Naive thymus-derived CD8-positive, alpha-beta T cell (primary cell): ENCODE measurements around the gene PXYLP1. TPM values are rescaled to one million over a fixed set of nuclear protein-coding genes. Genes with fewer than 3 reads are reported as not detected.

Experiments
- ATAC-seq, 2 donors: fragments of 150-1000 bp; cut with Tn5 transposase in 1 of 2; sonication (Bioruptor Pico), chemical (Tn5 transposase) in 1 of 2; 1 replicate in 1 of 2; 2 replicates in 1 of 2; pipeline ENCODE4 v1.10.0; 2021; ENCODE audit warnings: mild to moderate bottlenecking in 2 of 2, moderate library complexity in 2 of 2
- POLR2A ChIA-PET: fragments of 350-600 bp; sonication (Branson Sonifier 250); formaldehyde crosslinking; loops from one replicate; lab custom pipeline; 2021; ENCODE audit warnings: antibody characterized with exemption; lab: Charles Lee
- DNase-seq, 10 donors: peaks; one replicate each; pipeline versions ENCODE4 v3.0.0 to v3.0.0-alpha.2; 2020 to 2022
- H3K27ac Mint-ChIP-seq, 10 donors: one replicate each; pipeline ENCODE4 v1.8.0; 2020 to 2022; ENCODE audit warnings: mild to moderate bottlenecking in 10 of 10, mixed read lengths in 10 of 10, moderate library complexity in 4 of 10, inconsistent platforms in 1 of 10
- H3K27me3 Mint-ChIP-seq, 5 donors: one replicate each; pipeline ENCODE4 v1.8.0; 2021 to 2022; ENCODE audit warnings: mixed read lengths in 5 of 5
- H3K36me3 Mint-ChIP-seq, 3 donors: one replicate each; pipeline ENCODE4 v1.8.0; 2020 to 2022; ENCODE audit warnings: mixed read lengths in 3 of 3, mild to moderate bottlenecking in 2 of 3, inconsistent platforms in 1 of 3
- H3K4me1 Mint-ChIP-seq, 4 donors: one replicate each; pipeline ENCODE4 v1.8.0; 2021 to 2022; ENCODE audit warnings: mixed read lengths in 4 of 4
- H3K4me3 Mint-ChIP-seq, 10 donors: one replicate each; pipeline ENCODE4 v1.8.0; 2020 to 2022; ENCODE audit warnings: mild to moderate bottlenecking in 10 of 10, mixed read lengths in 10 of 10, moderate library complexity in 6 of 10, inconsistent platforms in 1 of 10
- H3K9me3 Mint-ChIP-seq, 9 donors: one replicate each; pipeline ENCODE4 v1.8.0; 2020 to 2022; ENCODE audit warnings: mixed read lengths in 9 of 9, mild to moderate bottlenecking in 3 of 9, inconsistent platforms in 1 of 9, moderate library complexity in 1 of 9
- polyA plus RNA-seq, 3 donors: library from polyadenylated mRNA; unstranded; fragments of 300-500 nt; fragmentation: Illumina TruSeq; gene quantifications; one replicate each; pipeline ENCODE4 v1.2.3, GENCODE V29; 2021
- total RNA-seq, 8 experiments: library from RNA in 2 of 8; stranded (reverse) in 2 of 8; gene quantifications; one replicate each; pipeline ENCODE4 v1.2.3 and lab custom pipeline; 2021 to 2026

The PXYLP1 gene
- total and polyA plus RNA-seq, 5 experiments from 2014 or later, result 9.9 to 36.9 (median 18.3) TPM

- Mint-ChIP-seq H3K4me3 (no peak overlapping the region), H3K4me1 (no peaks in the 10 kb centered on the region), H3K27me3 (peaks cover 0 to 2% (median under 1%) of the 10 kb centered on the region in 5 donors), H3K27ac (no peak overlapping the region), H3K9me3 (peaks cover 0 to 5% (median 0%) of the 10 kb centered on the region in 9 donors), H3K36me3 (no peaks in the 10 kb centered on the region)
- DNase-seq (no peak), ATAC-seq (no peak)
- POLR2A ChIA-PET, result no interaction called here
Observed at GRCh38 chr3:141212555-141212954, 19.1 kb upstream of the PXYLP1 start.

GRCh38 chr3:141216975-141217374, 14.7 kb upstream of the PXYLP1 start:
- H3K36me3 Mint-ChIP-seq, result no peaks in the 10 kb centered on the region
- ATAC-seq, result no peak
- no peak for DNase-seq
- H3K27me3 Mint-ChIP-seq, result peaks cover 0 to 4% (median 2%) of the 10 kb centered on the region in 5 donors
- no peaks in the 10 kb centered on the region for H3K4me1 Mint-ChIP-seq
- H3K27ac Mint-ChIP-seq, result no peak overlapping the region
- peaks cover 0 to 5% (median 0%) of the 10 kb centered on the region in 9 donors for H3K9me3 Mint-ChIP-seq
- no peak overlapping the region for H3K4me3 Mint-ChIP-seq
- POLR2A ChIA-PET, result no interaction called here

DNA sequence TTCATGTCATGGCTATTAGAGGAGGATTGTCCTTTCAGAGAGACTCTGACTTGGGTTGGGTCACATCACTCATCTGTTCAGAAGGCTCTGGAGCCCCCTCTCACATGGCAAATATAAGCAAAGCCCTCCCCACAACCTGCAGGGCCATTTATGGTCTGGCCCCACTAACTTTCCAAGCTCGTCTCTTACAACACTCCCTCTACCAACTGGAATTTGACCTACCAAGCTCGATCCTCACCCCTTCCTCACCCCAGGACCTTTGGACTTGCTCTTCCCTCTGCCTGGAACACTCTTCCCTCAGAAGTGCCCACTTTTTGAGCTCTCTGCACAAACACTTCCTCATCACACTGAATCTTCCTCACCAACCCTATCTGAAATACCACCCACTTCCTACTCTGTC, 14.2 kb upstream of the PXYLP1 start:
- peaks cover 0 to 4% (median 2%) of the 10 kb centered on the region in 5 donors for H3K27me3 Mint-ChIP-seq
- H3K36me3 Mint-ChIP-seq, result no peaks in the 10 kb centered on the region
- POLR2A ChIA-PET, result no interaction called here
- H3K4me3 Mint-ChIP-seq, result no peak overlapping the region
- H3K9me3 Mint-ChIP-seq, result peaks cover 0 to 4% (median 0%) of the 10 kb centered on the region in 9 donors
- H3K4me1 Mint-ChIP-seq, result no peaks in the 10 kb centered on the region
- DNase-seq (no peak), ATAC-seq (no peak)
- peak overlapping the region in 2 of 10 donors; percentile 1 to 70 for H3K27ac Mint-ChIP-seq

DNA sequence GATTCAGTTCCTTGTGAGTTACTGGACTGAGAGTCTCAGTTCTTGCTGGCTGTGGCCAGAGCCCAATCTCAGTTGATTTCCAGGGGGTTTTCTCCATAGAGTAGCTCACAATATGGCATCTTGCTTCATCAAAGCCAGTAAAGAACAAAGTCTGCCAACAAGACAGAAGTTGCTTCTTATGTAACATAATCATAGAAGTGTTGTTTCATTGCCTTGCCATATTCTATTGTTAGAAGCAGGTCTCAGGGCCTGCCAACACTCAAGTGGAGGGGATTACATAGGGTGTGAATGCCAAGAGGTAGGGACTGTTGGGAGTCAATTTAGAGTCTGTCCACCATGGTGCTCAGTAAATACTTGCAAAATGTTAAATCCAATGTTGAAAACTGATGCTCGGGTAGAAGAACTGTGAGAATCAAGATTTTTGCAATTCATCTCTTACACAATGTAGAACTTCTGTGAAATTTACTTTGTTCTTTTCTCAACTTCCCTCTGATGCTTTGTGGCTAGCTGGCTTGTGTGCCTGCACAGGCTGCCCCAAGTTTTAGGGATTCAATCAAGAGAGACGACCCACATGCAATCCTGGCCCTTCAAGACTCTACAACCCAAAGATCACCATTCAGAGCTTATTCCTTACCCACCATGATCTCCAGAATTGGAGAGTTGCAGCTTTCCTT, 13.3 kb upstream of the PXYLP1 start:
- POLR2A ChIA-PET, result no interaction called here
- H3K27me3 Mint-ChIP-seq, result peaks cover 0 to 4% (median 2%) of the 10 kb centered on the region in 5 donors
- no peak overlapping the region for H3K27ac Mint-ChIP-seq
- H3K4me3 Mint-ChIP-seq, result no peak overlapping the region
- ATAC-seq (no peak), DNase-seq (no peak)
- H3K36me3 Mint-ChIP-seq, result no peaks in the 10 kb centered on the region
- H3K4me1 Mint-ChIP-seq, result no peaks in the 10 kb centered on the region
- H3K9me3 Mint-ChIP-seq, result peaks cover 0 to 7% (median 1%) of the 10 kb centered on the region in 9 donors

GRCh38 chr3:141218926-141219325, 12.7 kb upstream of the PXYLP1 start:
- H3K27me3 Mint-ChIP-seq, result peaks cover 0 to 4% (median 2%) of the 10 kb centered on the region in 5 donors
- H3K4me1 Mint-ChIP-seq, result no peaks in the 10 kb centered on the region
- H3K36me3 Mint-ChIP-seq, result peaks cover 0 to 5% (median 0%) of the 10 kb centered on the region in 3 donors
- POLR2A ChIA-PET, result no interaction called here
- no peak overlapping the region for H3K4me3 Mint-ChIP-seq
- H3K27ac Mint-ChIP-seq, result no peak overlapping the region
- peaks cover 0 to 12% (median 7%) of the 10 kb centered on the region in 9 donors for H3K9me3 Mint-ChIP-seq
- ATAC-seq (no peak), DNase-seq (no peak)

DNA sequence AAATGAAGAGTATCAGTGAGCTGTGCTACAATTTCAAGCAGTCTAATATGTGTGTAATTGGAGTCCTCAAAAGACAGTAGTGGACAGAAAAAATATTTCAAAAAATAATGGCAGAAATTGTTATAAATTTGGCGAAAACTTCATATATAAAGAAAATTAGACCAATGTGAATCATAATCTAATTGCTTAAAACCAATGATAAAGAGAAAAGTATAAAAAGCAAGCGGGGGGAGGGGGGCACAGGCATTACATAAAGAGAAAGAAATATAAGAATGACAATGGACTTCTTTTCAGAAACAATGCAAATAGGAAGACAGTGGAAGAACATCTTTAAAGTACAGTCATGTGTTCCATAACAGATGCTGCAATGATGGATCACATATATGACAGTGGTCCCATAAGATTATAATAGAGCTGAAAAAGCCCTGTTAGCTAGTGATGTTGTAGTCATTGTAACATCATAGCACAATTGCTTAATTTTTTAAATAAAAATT, 7.9 kb upstream of the PXYLP1 start:
- peaks cover 0 to 4% (median 0%) of the 10 kb centered on the region in 4 donors for H3K4me1 Mint-ChIP-seq
- H3K27me3 Mint-ChIP-seq, result peaks cover 0 to 2% (median 0%) of the 10 kb centered on the region in 5 donors
- H3K27ac Mint-ChIP-seq, result no peak overlapping the region
- POLR2A ChIA-PET, result interaction anchor here (1.2 kb wide), 2 partner anchors 8 to 9 kb away, joined by 3 to 4 read pairs; partner anchors contain the start of gene PXYLP1
- peaks cover 0 to 14% (median 7%) of the 10 kb centered on the region in 9 donors for H3K9me3 Mint-ChIP-seq
- no peak overlapping the region for H3K4me3 Mint-ChIP-seq
- no peak for DNase-seq
- ATAC-seq, result no peak
- H3K36me3 Mint-ChIP-seq, result peaks cover 0 to 6% (median 0%) of the 10 kb centered on the region in 3 donors

- POLR2A ChIA-PET, result no interaction called here
- Mint-ChIP-seq H3K27ac (no peak overlapping the region), H3K9me3 (peaks cover 0 to 14% (median 7%) of the 10 kb centered on the region in 9 donors), H3K36me3 (peaks cover 0 to 6% (median 0%) of the 10 kb centered on the region in 3 donors), H3K27me3 (peaks cover 0 to 2% (median 0%) of the 10 kb centered on the region in 5 donors), H3K4me3 (no peak overlapping the region), H3K4me1 (peaks cover 10 to 25% (median 13%) of the 10 kb centered on the region in 4 donors)
- DNase-seq (no peak), ATAC-seq (no peak)
Observed at GRCh38 chr3:141225939-141226338, 5.7 kb upstream of the PXYLP1 start.

- no peak for ATAC-seq
- H3K36me3 Mint-ChIP-seq, result peaks cover 0 to 6% (median 0%) of the 10 kb centered on the region in 3 donors
- H3K4me3 Mint-ChIP-seq, result no peak overlapping the region
- no peak for DNase-seq
- peaks cover 11 to 29% (median 14%) of the 10 kb centered on the region in 4 donors for H3K4me1 Mint-ChIP-seq
- POLR2A ChIA-PET, result no interaction called here
- no peaks in the 10 kb centered on the region for H3K27me3 Mint-ChIP-seq
- H3K9me3 Mint-ChIP-seq, result peaks cover 0 to 14% (median 7%) of the 10 kb centered on the region in 9 donors
- H3K27ac Mint-ChIP-seq, result no peak overlapping the region
Observed at GRCh38 chr3:141227216-141227615, 4.4 kb upstream of the PXYLP1 start.

GRCh38 chr3:141227752-141228151, 3.9 kb upstream of the PXYLP1 start:
- POLR2A ChIA-PET, result interaction anchor here (16.6 kb wide), 1 partner anchor 41 kb away, joined by 425 read pairs; no protein-coding TSS in a partner anchor
- no peak for DNase-seq
- H3K27me3 Mint-ChIP-seq, result no peaks in the 10 kb centered on the region
- no peak overlapping the region for H3K27ac Mint-ChIP-seq
- H3K36me3 Mint-ChIP-seq, result peaks cover 0 to 6% (median 0%) of the 10 kb centered on the region in 3 donors
- peaks cover 15 to 34% (median 18%) of the 10 kb centered on the region in 4 donors for H3K4me1 Mint-ChIP-seq
- no peak for ATAC-seq
- no peak overlapping the region for H3K4me3 Mint-ChIP-seq
- peaks cover 0 to 14% (median 7%) of the 10 kb centered on the region in 9 donors for H3K9me3 Mint-ChIP-seq

- Mint-ChIP-seq H3K9me3 (peaks cover 0 to 11% (median 4%) of the 10 kb centered on the region in 9 donors), H3K36me3 (peaks cover 0 to 6% (median 0%) of the 10 kb centered on the region in 3 donors), H3K4me3 (no peak overlapping the region), H3K27me3 (no peaks in the 10 kb centered on the region), H3K4me1 (peaks cover 17 to 40% (median 24%) of the 10 kb centered on the region in 4 donors), H3K27ac (peak overlapping the region in 2 of 10 donors; percentile 3 to 95)
- no peak for ATAC-seq
- POLR2A ChIA-PET, result interaction anchor here (16.6 kb wide), 1 partner anchor 41 kb away, joined by 425 read pairs; no protein-coding TSS in a partner anchor
- DNase-seq, result no peak
Observed at GRCh38 chr3:141228395-141228794, 3.2 kb upstream of the PXYLP1 start.

- no peak for ATAC-seq
- Mint-ChIP-seq H3K4me1 (peaks cover 20 to 48% (median 32%) of the 10 kb centered on the region in 4 donors), H3K4me3 (peak overlapping the region in 6 of 10 donors; percentile 15 to 64 (median 30)), H3K27me3 (no peaks in the 10 kb centered on the region), H3K9me3 (peaks cover 0 to 7% (median 0%) of the 10 kb centered on the region in 9 donors), H3K36me3 (no peaks in the 10 kb centered on the region), H3K27ac (peak overlapping the region in 7 of 10 donors; percentile 17 to 99 (median 95))
- no peak for DNase-seq
- POLR2A ChIA-PET, result interaction anchor here (16.6 kb wide), 1 partner anchor 40 kb away, joined by 425 read pairs; no protein-coding TSS in a partner anchor
Observed at GRCh38 chr3:141229132-141229531, 2.5 kb upstream of the PXYLP1 start.

DNA sequence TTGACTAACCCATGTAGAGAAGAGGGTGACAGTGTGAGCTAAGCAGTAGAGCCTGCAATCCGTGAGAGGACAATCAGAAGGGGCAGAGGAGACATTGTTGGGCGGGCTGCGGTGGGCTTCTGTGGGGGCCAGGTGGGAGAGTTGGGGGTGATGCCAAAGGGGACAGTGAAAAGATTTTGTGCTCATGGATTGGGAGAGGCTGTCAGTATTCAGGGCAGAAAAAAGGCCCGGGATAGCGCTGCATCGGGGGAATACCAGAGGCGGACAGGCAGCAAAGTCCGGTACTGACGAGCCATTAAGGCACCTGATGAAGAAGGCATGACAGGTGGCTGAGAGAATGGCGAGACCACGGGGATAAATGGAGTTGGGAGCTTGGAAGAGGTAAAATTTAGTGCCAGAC, 1.3 kb upstream of the PXYLP1 start:
- no peak for ATAC-seq
- Mint-ChIP-seq H3K4me1 (peaks cover 28 to 59% (median 42%) of the 10 kb centered on the region in 4 donors), H3K27ac (peak overlapping the region; percentile 75 to 99 (median 98)), H3K36me3 (peaks cover 0 to 7% (median 0%) of the 10 kb centered on the region in 3 donors), H3K4me3 (peak overlapping the region; percentile 87 to 98 (median 92)), H3K27me3 (no peaks in the 10 kb centered on the region), H3K9me3 (peaks cover 0 to 6% (median 0%) of the 10 kb centered on the region in 9 donors)
- POLR2A ChIA-PET, result interaction anchor here (0.5 to 16.6 kb wide), 9 partner anchors 15 to 1771 kb away, joined by 3 to 425 read pairs (median 25); partner anchors contain the start of gene U2SURP
- no peak for DNase-seq
